ENCODE results near the gene DDRGK1.

The DDRGK1 gene

DNA sequence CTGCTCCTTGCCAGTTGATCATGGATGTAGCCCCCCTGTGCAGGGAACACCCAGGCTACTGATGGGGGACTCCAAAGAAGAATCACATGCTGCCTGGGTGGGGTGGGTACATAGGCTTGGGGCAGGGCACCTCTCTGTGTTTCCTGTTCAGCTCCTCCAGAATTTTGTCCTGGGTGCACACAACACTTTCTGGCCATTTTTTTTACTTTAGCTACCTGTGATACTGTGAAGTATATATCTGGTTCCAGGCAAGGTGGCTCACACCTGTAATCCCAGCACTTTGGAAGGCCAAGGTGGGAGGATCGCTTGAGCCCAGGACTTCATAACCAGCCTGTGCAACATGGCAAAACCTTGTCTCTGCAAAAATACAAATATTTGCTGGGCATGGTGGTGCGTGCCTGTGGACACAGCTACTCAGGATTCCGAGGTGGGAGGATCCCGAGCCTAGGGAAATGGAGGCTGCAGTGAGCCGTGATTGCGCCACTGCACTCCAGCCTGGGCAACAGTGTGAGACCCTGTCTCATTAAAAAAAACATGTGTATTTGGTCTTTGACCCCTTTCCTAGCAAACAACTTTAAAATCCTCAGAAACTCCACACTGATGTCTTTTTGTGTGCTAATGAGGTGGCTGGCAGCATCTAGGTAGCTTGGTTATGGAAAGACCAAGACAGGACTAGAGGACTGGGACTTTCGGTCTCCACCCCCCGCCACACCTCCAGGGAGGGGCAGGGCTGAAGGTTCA, 20.4 kb upstream of the DDRGK1 start:
- H3K4me3 ChIP-seq (replicated peaks; ENCODE audit: low read depth, low read length) = no peak overlapping the region
- TF ChIP-seq, protein P1, sequence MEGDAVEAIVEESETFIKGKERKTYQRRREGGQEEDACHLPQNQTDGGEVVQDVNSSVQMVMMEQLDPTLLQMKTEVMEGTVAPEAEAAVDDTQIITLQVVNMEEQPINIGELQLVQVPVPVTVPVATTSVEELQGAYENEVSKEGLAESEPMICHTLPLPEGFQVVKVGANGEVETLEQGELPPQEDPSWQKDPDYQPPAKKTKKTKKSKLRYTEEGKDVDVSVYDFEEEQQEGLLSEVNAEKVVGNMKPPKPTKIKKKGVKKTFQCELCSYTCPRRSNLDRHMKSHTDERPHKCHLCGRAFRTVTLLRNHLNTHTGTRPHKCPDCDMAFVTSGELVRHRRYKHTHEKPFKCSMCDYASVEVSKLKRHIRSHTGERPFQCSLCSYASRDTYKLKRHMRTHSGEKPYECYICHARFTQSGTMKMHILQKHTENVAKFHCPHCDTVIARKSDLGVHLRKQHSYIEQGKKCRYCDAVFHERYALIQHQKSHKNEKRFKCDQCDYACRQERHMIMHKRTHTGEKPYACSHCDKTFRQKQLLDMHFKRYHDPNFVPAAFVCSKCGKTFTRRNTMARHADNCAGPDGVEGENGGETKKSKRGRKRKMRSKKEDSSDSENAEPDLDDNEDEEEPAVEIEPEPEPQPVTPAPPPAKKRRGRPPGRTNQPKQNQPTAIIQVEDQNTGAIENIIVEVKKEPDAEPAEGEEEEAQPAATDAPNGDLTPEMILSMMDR (IDR thresholded peaks at IDR 0.05; ENCODE audit: low read length, missing control alignments) = no peak
- DNase-seq (ENCODE audit: low read depth) = no peak

GRCh38 chr20:3223994-3224680, 19.7 kb upstream of the DDRGK1 start:
- TF ChIP-seq, protein P1 (IDR thresholded peaks at IDR 0.05; ENCODE audit: low read length, missing control alignments) = no peak
- no peak for DNase-seq (ENCODE audit: low read depth)
- H3K4me3 ChIP-seq (replicated peaks; ENCODE audit: low read depth, low read length) = no peak overlapping the region

DNA sequence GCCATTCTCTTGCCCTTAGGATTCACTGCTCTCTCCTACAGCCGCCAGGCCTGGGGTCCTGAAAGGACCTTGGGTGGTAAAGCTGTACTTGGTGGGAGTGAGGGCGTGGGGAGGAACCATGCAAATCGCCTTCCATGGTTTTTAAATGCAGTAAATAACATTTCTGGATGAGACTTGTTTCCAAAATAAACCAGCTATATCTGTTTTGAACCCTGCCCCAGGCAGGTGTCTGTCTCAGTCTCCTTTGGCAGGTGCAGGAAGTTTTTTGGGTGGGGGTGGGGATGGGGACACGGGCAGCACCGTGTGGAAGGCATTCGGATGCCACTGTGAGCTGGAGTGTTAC, 19.1 kb upstream of the DDRGK1 start:
- H3K4me3 ChIP-seq (replicated peaks; ENCODE audit: low read depth, low read length) = no peak overlapping the region
- TF ChIP-seq, protein P1 (IDR thresholded peaks at IDR 0.05; ENCODE audit: low read length, missing control alignments) = no peak
- DNase-seq (ENCODE audit: low read depth) = no peak

DNA sequence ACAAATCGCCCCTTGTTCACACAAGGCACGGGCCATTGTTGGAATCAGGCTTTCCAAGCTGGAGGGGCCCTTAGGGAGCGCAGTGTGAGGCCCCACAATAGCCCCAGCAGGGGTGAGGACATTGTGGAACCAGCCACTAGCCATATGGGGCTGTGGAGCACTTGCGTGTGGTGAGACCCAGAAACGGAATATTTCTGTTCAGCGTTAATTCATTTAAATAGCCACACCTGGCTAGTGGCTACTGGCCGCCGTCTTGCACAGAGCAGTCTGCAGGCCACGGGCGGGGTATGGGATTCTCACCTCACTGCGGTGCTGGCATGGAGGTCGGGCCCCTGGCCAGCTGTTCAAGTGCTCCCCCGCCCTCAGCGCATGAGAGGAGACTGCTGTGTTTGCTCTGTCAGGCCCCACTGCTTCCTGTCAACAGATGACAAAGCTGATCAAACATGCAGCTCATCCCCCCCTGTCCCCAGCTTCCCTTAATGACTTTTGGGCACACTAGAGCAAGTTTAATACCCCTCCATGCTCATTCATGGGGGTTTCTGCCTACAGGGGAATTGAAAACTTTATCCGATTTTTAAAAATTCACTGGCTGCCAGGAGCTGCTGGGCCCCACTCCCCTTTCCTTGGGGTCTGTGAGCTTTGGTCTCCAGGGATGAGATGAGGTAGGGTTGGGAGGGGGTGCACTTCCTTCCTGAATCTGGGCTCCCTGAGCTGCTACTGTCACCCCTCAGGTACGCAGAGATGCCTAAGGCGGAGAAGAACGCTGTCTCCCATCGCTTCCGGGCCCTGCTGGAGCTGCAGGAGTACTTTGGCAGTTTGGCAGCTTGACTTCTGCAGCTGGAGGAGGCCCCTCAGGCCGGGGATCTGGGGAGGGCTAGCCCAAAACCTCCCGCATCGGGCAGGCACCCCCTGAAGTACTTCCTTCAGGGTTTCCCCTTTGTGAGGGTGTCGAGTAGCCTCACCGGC, 18.4 kb upstream of the DDRGK1 start:
- DNase-seq (ENCODE audit: low read depth) = no peak
- no peak overlapping the region for H3K4me3 ChIP-seq (replicated peaks; ENCODE audit: low read depth, low read length)
- TF ChIP-seq, protein P1 (IDR thresholded peaks at IDR 0.05; ENCODE audit: low read length, missing control alignments) = no peak

GRCh38 chr20:3221398-3222226, 17.1 kb upstream of the DDRGK1 start:
- no peak for DNase-seq (ENCODE audit: low read depth)

More at GRCh38 chr20:3221398-3222226, 17.1 kb upstream of the DDRGK1 start:
- H3K4me3 ChIP-seq (replicated peaks; ENCODE audit: low read depth, low read length) = no peak overlapping the region
- TF ChIP-seq, protein P1 (IDR thresholded peaks at IDR 0.05; ENCODE audit: low read length, missing control alignments) = no peak
